ENCODE measurements around the gene PDE6D.
A peak's percentile ranks its signal among the peaks of the same experiment; 100 is the strongest.
"Not testable (repeated sequence)": the region's sequence is repeated elsewhere in the genome, so short reads cannot be mapped to it uniquely, and the experiment has no call there.

The PDE6D gene

DNA sequence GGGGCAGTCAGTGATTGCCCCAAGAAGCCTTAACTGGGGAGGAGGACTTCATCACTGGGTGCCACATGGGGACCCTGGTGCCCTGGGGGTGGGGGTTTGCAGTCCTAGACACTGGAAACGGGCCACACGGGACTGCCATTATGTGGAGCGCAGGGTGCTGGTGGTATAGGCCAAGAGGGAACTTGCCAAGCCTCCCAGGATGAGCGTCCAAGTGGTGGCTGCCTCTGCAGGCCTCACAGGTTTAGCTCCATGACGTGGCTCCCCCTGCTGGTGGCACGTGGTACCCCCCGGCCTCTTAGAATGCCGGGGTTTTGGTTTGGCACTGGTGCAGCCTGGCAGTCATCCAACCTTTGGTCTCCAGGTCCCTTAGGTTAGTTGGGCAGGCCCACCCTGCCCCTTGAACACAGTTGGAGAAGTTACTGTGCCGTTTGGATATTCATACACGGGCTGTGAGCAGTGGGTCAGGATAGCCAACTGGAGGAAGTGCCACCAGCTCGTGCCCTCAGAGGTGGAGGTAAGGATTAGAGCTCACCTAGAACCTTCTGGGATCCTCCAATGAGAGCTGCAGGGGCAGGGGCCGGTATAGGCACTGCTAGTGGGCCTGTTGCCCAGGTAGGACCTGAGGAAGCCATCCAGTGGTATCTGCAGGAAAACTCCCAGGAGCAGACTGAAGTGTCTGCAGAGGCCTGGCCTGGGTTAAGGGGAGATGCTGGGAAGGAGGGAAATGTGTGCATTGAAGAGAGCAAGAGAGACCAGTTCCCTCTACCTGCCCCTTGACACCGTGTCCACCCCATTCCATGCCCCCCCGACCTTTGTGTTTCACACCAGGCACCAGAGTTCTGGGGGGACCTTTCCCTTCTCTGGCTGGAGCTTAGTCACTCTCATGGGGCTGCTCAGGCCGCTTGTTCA is 67.1 kb downstream of the PDE6D start:
- H3K4me3 ChIP-seq (ENCODE audit: low read length), result no peak overlapping the region
- peak; percentile 68 for DNase-seq (ENCODE audit: low read depth)
- TF ChIP-seq, protein P1, sequence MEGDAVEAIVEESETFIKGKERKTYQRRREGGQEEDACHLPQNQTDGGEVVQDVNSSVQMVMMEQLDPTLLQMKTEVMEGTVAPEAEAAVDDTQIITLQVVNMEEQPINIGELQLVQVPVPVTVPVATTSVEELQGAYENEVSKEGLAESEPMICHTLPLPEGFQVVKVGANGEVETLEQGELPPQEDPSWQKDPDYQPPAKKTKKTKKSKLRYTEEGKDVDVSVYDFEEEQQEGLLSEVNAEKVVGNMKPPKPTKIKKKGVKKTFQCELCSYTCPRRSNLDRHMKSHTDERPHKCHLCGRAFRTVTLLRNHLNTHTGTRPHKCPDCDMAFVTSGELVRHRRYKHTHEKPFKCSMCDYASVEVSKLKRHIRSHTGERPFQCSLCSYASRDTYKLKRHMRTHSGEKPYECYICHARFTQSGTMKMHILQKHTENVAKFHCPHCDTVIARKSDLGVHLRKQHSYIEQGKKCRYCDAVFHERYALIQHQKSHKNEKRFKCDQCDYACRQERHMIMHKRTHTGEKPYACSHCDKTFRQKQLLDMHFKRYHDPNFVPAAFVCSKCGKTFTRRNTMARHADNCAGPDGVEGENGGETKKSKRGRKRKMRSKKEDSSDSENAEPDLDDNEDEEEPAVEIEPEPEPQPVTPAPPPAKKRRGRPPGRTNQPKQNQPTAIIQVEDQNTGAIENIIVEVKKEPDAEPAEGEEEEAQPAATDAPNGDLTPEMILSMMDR (conservative IDR thresholded peaks at IDR 0.05; ENCODE audit: low read depth, low read length), result peak; percentile 94

DNA sequence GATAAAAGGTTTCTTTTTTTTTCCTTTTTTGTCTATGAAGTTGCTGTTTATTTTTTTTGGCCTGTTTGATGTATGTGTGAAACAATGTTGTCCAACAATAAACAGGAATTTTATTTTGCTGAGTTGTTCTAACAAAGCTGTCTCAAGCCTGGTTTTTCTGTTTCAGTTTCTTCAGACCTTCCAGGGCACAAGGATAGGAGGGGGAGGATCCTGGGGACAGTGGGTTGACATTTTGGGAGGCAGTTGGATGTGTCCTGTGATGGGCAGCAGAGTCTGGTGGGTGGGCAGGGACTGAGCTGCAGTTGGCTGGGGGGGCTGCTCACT is 67.7 kb downstream of the PDE6D start:
- not testable (repeated sequence) for DNase-seq (ENCODE audit: low read depth); H3K4me3 ChIP-seq (ENCODE audit: low read length)

DNA sequence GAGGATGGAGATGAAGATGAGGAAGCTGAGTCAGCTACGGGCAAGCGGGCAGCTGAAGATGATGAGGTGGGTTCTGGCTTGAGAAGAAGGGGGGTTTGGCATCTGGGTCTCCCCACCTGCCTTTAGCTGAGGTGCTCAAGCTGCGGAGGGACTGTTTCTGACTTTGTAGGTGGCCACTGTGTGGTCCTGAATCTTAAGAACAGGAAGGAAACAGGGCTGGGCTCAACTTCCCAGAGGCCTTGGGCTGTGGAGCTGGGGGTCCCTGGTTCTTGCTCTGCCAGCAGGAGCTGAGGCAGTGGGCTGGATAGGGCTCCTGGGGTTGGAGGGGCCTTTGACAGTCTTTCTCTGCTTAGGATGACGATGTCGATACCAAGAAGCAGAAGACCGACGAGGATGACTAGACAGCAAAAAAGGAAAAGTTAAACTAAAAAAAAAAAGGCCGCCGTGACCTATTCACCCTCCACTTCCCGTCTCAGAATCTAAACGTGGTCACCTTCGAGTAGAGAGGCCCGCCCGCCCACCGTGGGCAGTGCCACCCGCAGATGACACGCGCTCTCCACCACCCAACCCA is 68.5 kb downstream of the PDE6D start:
- H3K4me3 ChIP-seq (ENCODE audit: low read length), result peak overlapping the region; percentile 83
- DNase-seq (ENCODE audit: low read depth), result not testable (repeated sequence)

DNA sequence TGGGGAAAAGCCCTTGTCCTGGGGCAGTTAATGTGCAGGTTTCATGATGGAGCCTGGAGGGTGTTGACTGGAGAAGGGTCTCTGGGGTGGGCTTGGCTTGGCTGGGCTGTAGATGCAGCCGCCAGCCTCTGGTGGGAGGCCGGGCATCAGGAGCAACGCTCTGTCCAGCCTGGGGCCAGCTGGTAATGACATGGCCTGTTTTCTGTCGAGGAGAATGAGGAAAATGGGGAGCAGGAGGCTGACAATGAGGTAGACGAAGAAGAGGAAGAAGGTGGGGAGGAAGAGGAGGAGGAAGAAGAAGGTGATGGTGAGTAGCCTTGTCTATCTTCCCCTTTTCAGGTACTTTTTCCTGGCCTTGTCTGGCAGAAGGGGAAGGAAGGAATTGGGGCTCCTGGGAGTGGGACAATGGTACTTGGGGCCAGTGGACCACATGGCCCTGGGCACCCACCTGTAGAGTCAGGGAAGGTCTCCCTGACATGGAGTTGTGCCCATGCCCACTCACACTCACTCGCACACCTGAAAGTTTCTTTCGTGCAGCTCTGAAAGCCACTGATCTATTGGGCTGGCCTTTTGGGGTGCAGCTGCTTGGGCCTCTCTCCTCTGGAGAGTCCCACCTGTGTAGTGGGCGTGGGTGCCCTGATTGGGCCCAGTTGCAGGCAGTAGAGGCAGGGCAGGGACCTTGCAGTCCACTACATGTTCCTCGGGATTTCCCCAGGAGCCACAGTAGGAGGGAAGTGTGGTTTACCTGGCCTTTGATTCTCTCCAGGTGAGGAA is 69.2 kb downstream of the PDE6D start:
- no peak for DNase-seq (ENCODE audit: low read depth)
- peak overlapping the region; percentile 83 for H3K4me3 ChIP-seq (ENCODE audit: low read length)
- TF ChIP-seq, protein P1 (conservative IDR thresholded peaks at IDR 0.05; ENCODE audit: low read depth, low read length), result no peak

DNA sequence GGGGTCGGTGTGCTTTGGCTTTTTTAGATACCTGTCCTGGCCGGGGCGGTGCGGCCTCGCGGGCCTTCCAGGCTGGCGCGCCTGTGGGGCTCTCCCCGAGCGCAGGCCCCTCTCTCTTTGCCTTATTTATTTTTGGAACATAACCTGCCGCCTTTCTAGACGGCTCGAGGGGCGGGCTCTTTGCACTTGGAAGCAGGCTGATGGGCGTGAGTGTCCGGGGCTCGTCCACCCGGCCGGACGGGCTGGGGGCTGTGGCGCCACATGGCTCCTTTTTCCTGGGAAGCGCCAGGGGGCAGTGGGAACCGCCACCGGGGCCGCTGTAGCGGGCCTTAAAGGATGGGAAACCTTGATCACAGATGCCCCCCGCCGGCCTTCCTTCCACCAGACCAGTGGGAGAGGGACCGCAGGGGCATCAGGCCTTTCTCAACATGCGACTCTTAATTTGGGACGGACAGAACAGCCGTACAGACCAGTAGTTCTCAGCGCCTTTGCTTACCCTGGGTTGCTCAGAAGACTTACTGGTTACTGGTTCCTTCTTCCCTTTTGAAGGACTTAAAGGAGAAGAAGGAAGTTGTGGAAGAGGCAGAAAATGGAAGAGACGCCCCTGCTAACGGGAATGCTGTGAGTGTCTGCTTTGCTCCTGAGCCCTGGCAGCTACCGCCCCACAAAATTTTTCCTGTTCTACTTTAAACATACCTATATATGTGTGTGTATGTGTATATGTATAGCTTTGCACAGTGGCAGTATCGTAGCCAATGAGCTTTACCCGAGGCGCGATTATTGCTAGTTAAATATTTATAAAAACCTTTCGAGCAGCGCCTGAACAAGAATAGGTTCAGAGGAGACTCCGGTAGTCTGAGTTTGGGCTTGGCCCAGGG is 70.0 kb downstream of the PDE6D start:
- DNase-seq (ENCODE audit: low read depth), result no peak
- peak overlapping the region; percentile 83 for H3K4me3 ChIP-seq (ENCODE audit: low read length)
- TF ChIP-seq, protein P1 (conservative IDR thresholded peaks at IDR 0.05; ENCODE audit: low read depth, low read length), result peak; percentile 30

DNA sequence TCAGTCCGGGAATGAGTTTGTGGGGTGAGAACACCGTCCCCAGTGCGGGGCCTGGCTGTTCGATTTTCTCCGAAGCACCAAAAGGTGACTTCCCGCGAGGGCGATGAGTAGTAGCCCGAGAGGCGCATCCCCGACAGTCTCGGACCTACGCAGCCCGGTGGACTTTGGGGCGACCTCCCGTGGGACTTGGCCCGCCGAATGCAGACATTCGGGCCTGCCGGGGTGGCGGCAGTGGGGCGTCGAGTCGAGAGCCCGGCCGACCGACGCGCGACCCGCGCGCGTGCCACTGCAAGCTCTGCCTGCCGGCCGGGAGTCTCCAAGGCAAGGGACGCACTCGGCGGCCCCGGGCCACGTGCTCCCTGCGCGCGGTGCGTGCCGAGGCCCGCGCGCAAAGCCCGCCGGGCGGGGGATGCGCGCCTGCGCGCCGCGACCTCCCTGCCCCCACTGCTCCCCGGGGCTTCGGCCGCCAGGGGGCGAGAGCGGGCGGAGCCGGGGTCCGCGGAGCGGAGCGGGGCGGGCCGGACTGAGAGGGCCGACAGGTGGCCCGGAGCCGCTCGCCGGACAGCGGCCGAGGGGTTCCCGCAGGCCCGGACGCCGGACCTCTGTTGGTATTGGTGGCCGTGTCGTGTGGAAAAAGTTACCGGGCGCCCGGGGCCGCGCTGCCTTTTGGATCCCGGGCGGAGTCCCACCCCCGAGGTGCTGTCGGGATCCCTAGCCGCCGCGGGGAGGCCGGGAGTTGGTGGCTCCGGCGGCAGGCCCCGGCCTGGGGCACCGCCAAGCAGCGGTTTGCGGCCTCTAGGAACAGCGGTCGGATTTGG is 70.9 kb downstream of the PDE6D start:
- H3K4me3 ChIP-seq (ENCODE audit: low read length), result peak overlapping the region; percentile 87
- DNase-seq (ENCODE audit: low read depth), result peak; percentile 47
- TF ChIP-seq, protein P1 (conservative IDR thresholded peaks at IDR 0.05; ENCODE audit: low read depth, low read length), result peak; percentile 58

DNA sequence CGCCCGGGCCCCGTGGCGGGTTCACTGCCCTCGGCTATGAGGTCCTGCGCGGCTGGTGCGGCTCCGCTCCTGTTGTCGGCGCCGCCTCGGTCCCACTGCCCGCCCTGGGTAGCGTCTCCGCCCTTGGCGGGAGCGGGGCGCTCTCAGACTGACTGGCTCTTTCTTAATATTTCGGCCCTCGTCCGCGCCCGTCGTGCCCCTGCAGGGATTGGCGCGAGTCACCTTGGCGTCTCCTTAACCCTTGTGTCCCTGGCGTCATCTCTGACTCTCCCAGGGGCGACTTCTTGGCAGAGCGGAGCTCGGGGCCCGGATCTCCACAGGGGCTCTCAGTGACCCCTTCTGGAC is 71.5 kb downstream of the PDE6D start:
- H3K4me3 ChIP-seq (ENCODE audit: low read length), result peak overlapping the region; percentile 87
- no peak for DNase-seq (ENCODE audit: low read depth)
- TF ChIP-seq, protein P1 (conservative IDR thresholded peaks at IDR 0.05; ENCODE audit: low read depth, low read length), result no peak

Measured in retinal pigment epithelial cell (primary cell).